ENCODE measurements around the gene UCN.

The UCN gene

GRCh38 chr2:27298391-27299080 lies 9.7 kb downstream of the UCN start:
- no peak for TF ChIP-seq CTCF (conservative IDR thresholded peaks at IDR 0.05; ENCODE audit: low read depth)
- ChIA-PET POLR2A (ENCODE audit: low non-redundant PET) (no interaction called here), CTCF (interaction anchor here (0.5 to 1.6 kb wide), 3 partner anchors 10 to 67 kb away, joined by 4 to 6 read pairs (median 5); partner anchors contain the start of gene UCN)
- DNase-seq (ENCODE audit: low spot score) = no peak
- no peak overlapping the region for H3K27ac ChIP-seq

- ChIA-PET CTCF (interaction anchor here (0.7 kb wide), 2 partner anchors 18 to 173 kb away, joined by 3 read pairs; no protein-coding TSS in a partner anchor), POLR2A (ENCODE audit: low non-redundant PET) (no interaction called here)
- TF ChIP-seq CTCF (conservative IDR thresholded peaks at IDR 0.05; ENCODE audit: low read depth) = no peak
- no peak for DNase-seq (ENCODE audit: low spot score)
- H3K27ac ChIP-seq = no peak overlapping the region
Observed at GRCh38 chr2:27297195-27297594, 11.1 kb downstream of the UCN start.

GRCh38 chr2:27296481-27296880 lies 11.8 kb downstream of the UCN start:
- DNase-seq (ENCODE audit: low spot score) = no peak
- H3K27ac ChIP-seq = no peak overlapping the region
- ChIA-PET POLR2A (ENCODE audit: low non-redundant PET) (no interaction called here), CTCF (interaction anchor here (0.6 kb wide), 1 partner anchor 66 kb away, joined by 3 read pairs; no protein-coding TSS in a partner anchor)
- TF ChIP-seq CTCF (conservative IDR thresholded peaks at IDR 0.05; ENCODE audit: low read depth) = no peak

GRCh38 chr2:27294928-27295327 lies 13.3 kb downstream of the UCN start:
- POLR2A ChIA-PET (ENCODE audit: low non-redundant PET) = no interaction called here
- TF ChIP-seq CTCF (conservative IDR thresholded peaks at IDR 0.05; ENCODE audit: low read depth) = no peak
- DNase-seq (ENCODE audit: low spot score) = no peak
- CTCF ChIA-PET = no interaction called here
- no peak overlapping the region for H3K27ac ChIP-seq

GRCh38 chr2:27291865-27292264 lies 16.4 kb downstream of the UCN start:
- POLR2A ChIA-PET (ENCODE audit: low non-redundant PET) = no interaction called here
- TF ChIP-seq CTCF (conservative IDR thresholded peaks at IDR 0.05; ENCODE audit: low read depth) = no peak
- H3K27ac ChIP-seq = no peak overlapping the region

GRCh38 chr2:27290549-27290948 lies 17.7 kb downstream of the UCN start:
- POLR2A ChIA-PET (ENCODE audit: low non-redundant PET) = no interaction called here

More at GRCh38 chr2:27291865-27292264, 16.4 kb downstream of the UCN start:
- no peak for DNase-seq (ENCODE audit: low spot score)
- CTCF ChIA-PET = interaction anchor here (0.6 to 2.3 kb wide), 4 partner anchors 11 to 840 kb away, joined by 3 to 12 read pairs (median 7); no protein-coding TSS in a partner anchor

More at GRCh38 chr2:27290549-27290948, 17.7 kb downstream of the UCN start:
- no peak for TF ChIP-seq CTCF (conservative IDR thresholded peaks at IDR 0.05; ENCODE audit: low read depth)
- DNase-seq (ENCODE audit: low spot score) = no peak
- CTCF ChIA-PET = no interaction called here
- H3K27ac ChIP-seq = no peak overlapping the region
